Activated CD4-positive, alpha-beta memory T cell treated with anti-CD3 and anti-CD28 coated beads, Interleukin-2, amount 10 ng/mL, durations not matched to agents 7 days and 5 days (primary cell): ENCODE data around the gene SPIN4. TPM values are rescaled to one million over a fixed set of nuclear protein-coding genes. Genes with fewer than 3 reads are reported as not detected.
"Not testable (repeated sequence)": the region's sequence is repeated elsewhere in the genome, so short reads cannot be mapped to it uniquely, and the experiment has no call there.

Experiments used
- CTCF ChIA-PET: fragments of 350-600 bp; sonication (Branson Sonifier 250); formaldehyde crosslinking; loops from one replicate; lab custom pipeline; 2021; ENCODE audit warnings: antibody characterized with exemption, inconsistent platforms; lab: Charles Lee
- POLR2A ChIA-PET: fragments of 350-600 bp; sonication (Branson Sonifier 250); formaldehyde crosslinking; loops from one replicate; lab custom pipeline; 2021; ENCODE audit warnings: antibody characterized with exemption; lab: Charles Lee
- DNase-seq: peaks from one replicate; pipeline ENCODE4 v3.0.0-alpha.2; 2020
- H3K27ac Mint-ChIP-seq: one replicate; pipeline ENCODE4 v1.8.0; 2021; ENCODE audit warnings: mild to moderate bottlenecking, mixed read lengths
- H3K27me3 Mint-ChIP-seq: one replicate; pipeline ENCODE4 v1.8.0; 2021; ENCODE audit warnings: mixed read lengths
- H3K36me3 Mint-ChIP-seq: one replicate; pipeline ENCODE4 v1.8.0; 2021; ENCODE audit warnings: low read depth, mixed read lengths
- H3K4me1 Mint-ChIP-seq: one replicate; pipeline ENCODE4 v1.8.0; 2021; ENCODE audit warnings: mixed read lengths
- H3K4me3 Mint-ChIP-seq: one replicate; pipeline ENCODE4 v1.8.0; 2021; ENCODE audit warnings: mild to moderate bottlenecking, mixed read lengths
- H3K9me3 Mint-ChIP-seq: one replicate; pipeline ENCODE4 v1.8.0; 2021; ENCODE audit warnings: mixed read lengths
- total RNA-seq, 2 experiments: library from RNA; stranded (reverse); gene quantifications; one replicate each; pipeline ENCODE4 v1.2.3, GENCODE V29; 2021

The SPIN4 gene
- 10 to 100 TPM; 10.5 to 10.7 TPM for total RNA-seq

DNA sequence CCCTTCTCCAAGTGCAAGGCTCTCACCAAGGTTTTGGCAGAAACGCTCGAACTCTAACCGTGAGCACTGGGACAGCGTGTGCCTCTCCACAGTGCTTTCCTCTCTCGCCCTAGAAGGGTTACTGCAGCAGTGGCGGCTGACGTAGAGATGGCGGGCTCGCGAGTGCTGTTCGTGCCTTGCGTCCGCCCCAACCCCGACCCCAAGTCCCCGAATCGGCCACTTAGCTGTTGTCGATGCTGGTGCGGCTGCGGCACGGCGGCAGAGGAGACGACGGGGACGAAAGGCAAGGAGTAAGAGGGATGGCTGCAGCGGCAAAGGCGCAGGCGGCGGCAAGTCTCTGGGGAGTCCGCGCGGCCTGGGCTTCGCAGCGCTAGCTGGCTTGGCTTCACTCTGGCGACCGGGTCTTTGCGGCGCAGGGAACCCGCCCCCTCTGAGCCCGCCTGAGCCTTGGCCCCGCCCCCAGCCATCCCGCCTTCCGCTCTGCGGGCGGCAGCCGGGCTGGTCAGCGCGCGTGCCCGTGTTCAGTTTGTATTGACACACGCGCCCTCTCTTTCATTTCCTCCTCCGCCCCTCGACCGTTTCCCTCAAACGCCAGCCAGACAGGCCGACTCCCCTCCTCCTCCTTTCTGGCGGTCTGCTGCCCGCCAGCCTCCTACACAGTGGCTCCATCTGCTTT, at the start of gene SPIN4:
TSS of gene SPIN4 (minus strand) at position 392 of the 676 bp plus-strand sequence. CDS start 513 bp downstream, outside the sequence.
- H3K36me3 Mint-ChIP-seq = peaks cover 5% of the 10 kb centered on the region
- H3K9me3 Mint-ChIP-seq = no peaks in the 10 kb centered on the region
- H3K4me3 Mint-ChIP-seq = peak within 1 kb of the TSS; percentile 94
- no peaks in the 10 kb centered on the region for H3K27me3 Mint-ChIP-seq
- H3K27ac Mint-ChIP-seq = peak within 1 kb of the TSS; percentile 81
- ChIA-PET POLR2A (interaction anchor here (1.0 to 3.9 kb wide), 2 partner anchors 395 to 404 kb away, joined by 3 to 16 read pairs; a partner anchor contains a TSS), CTCF (no interaction called here)
- peak; percentile 78 for DNase-seq
- H3K4me1 Mint-ChIP-seq = peaks cover 23% of the 10 kb centered on the region

DNA sequence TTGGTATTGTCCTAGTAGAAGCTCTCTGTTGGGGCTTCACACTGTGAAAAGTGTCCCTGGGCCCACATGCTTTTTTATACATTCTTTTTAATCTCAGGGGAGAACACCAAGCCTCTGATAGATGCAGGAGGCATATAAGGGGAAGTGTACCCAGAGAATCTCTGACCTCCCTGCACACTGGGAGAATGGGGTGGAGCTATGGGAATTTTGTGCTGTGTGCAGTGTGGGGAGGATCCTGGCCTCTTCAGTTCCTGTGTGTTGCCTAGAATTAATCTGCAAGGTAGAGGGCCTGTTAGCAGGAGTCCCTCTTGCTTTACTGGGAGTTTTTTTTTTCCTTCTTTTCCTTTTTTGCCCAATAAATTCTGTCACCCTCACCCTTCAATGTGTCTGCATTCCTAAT, 49.2 kb upstream of the SPIN4 start:
- Mint-ChIP-seq H3K4me3 (no peak overlapping the region), H3K27ac (no peak overlapping the region), H3K36me3 (no peaks in the 10 kb centered on the region), H3K9me3 (no peaks in the 10 kb centered on the region), H3K27me3 (no peaks in the 10 kb centered on the region), H3K4me1 (no peaks in the 10 kb centered on the region)
- no peak for DNase-seq
- CTCF ChIA-PET = interaction anchor here (0.6 kb wide), 1 partner anchor 213 kb away, joined by 3 read pairs; no protein-coding TSS in a partner anchor
- POLR2A ChIA-PET = no interaction called here

DNA sequence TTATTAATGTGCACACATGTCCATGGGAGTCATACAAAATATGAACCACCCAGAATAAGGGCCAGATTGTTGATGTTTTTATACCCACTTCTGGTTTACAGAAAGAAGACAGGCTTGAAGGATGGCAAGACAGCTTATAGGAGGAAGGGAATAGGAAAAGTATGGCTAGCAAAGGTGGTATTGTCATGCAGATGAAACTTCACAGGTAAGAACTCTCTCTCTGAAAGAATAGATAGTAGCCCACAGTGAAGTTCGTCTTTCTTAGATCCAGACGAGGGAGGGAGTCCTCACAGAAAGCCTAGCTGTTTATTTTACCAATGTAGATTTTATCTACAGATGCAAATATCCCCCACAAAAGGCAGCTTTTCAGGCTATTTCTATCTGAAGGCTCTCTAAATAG, 43.7 kb upstream of the SPIN4 start:
- Mint-ChIP-seq H3K9me3 (no peaks in the 10 kb centered on the region), H3K36me3 (no peaks in the 10 kb centered on the region), H3K27ac (no peak overlapping the region), H3K4me1 (no peaks in the 10 kb centered on the region), H3K4me3 (no peak overlapping the region), H3K27me3 (no peaks in the 10 kb centered on the region)
- no peak for DNase-seq
- ChIA-PET POLR2A (no interaction called here), CTCF (no interaction called here)

DNA sequence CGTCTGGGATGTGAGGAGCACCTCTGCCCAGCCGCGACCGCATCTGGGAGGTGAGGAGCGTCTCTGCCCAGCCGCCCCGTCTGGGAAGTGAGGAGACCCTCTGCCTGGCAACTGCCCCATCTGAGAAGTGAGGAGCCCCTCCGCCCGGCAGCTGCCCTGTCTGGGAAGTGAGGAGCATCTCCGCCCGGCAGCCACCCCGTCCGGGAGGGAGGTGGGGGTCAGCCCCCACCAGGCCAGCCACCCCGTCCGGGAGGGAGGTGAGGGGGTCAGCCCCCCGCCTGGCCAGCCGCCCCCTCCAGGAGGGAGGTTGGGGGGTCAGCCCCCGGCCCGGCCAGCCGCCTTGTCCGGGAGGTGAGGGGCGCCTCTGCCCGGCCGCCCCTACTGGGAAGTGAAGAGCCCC, 42.0 kb upstream of the SPIN4 start:
- H3K4me3 Mint-ChIP-seq, H3K27me3 Mint-ChIP-seq, H3K9me3 Mint-ChIP-seq, CTCF ChIA-PET, POLR2A ChIA-PET, DNase-seq, H3K4me1 Mint-ChIP-seq, H3K36me3 Mint-ChIP-seq, H3K27ac Mint-ChIP-seq: not testable (repeated sequence)

DNA sequence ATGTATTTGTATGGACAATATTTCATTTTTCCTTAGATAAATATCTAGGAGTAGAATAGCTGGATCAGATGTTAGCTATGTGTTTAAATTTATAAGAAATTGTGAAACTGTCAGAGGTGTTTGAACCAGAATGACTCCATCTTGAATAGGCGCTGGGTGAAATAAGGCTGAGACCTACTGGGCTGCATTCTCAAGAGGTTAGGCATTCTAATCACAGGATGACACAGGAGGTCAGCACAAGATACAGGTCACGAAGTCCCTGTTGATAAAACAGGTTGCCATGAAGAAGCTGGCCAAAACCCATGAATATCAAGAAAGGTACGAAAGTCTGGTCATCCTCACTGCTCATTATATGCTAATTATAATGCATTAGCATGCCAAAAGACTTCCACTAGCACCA, 36.3 kb upstream of the SPIN4 start:
- no peak for DNase-seq
- Mint-ChIP-seq H3K4me3 (no peak overlapping the region), H3K9me3 (no peaks in the 10 kb centered on the region), H3K27ac (no peak overlapping the region), H3K27me3 (no peaks in the 10 kb centered on the region), H3K4me1 (no peaks in the 10 kb centered on the region), H3K36me3 (no peaks in the 10 kb centered on the region)
- ChIA-PET CTCF (no interaction called here), POLR2A (no interaction called here)

DNA sequence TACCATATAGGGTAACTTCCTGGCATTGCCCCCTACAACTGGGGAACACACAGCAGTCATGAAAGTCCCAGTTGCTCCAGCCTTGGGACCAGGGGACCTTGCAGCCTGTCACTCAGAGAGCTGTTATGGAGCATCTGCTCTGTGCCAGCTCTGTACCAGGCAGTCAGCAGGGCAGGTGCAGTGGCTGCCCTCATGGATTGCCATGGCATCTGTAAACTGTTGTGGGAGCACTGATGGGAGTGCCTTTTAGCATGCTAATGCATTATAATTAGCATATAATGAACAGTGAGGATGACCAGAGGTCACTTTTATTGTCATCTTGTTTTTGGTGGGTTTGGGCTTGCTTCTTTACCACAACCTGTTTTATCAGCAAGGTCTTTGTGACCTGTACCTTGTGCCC, 33.1 kb upstream of the SPIN4 start:
- H3K27ac Mint-ChIP-seq, H3K4me1 Mint-ChIP-seq, DNase-seq, H3K36me3 Mint-ChIP-seq, H3K27me3 Mint-ChIP-seq, H3K9me3 Mint-ChIP-seq, H3K4me3 Mint-ChIP-seq, CTCF ChIA-PET, POLR2A ChIA-PET: not testable (repeated sequence)

DNA sequence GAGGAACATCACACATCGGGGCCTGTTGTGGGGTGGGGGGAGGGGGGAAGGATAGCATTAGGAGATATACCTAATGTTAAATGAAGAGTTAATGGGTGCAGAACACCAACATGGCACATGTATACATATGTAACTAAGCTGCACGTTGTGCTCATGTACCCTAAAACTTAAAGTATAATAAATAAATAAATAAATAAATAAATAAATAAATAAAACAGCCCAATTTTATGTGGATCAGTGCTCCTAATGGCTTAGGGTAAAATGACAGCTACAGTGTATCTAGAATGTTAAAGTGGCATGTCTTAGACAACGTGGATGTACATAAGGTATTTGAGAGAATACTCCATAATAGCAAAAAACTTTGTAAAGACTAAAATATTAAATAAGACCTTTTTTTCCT, 21.9 kb upstream of the SPIN4 start:
- H3K36me3 Mint-ChIP-seq, DNase-seq, POLR2A ChIA-PET, CTCF ChIA-PET, H3K27me3 Mint-ChIP-seq, H3K4me3 Mint-ChIP-seq, H3K9me3 Mint-ChIP-seq, H3K4me1 Mint-ChIP-seq, H3K27ac Mint-ChIP-seq: not testable (repeated sequence)

DNA sequence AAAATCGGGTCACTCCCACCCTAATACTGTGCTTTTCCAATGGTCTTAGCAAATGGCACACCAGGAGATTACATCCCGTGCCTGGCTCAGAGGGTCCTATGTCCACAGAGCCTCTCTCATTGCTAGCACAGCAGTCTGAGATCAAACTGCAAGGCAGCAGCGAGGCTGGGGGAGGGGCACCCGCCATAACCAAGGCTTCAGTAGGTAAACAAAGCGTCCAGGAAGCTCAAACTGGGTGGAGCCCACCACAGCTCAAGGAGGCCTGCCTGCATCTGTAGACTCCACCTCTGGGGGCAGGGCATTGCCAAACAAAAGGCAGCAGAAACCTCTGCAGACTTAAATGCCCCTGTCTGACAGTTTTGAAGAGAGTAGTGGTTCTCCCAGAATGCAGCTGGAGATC, 16.6 kb upstream of the SPIN4 start:
- CTCF ChIA-PET, POLR2A ChIA-PET, H3K9me3 Mint-ChIP-seq, H3K27ac Mint-ChIP-seq, H3K27me3 Mint-ChIP-seq, H3K36me3 Mint-ChIP-seq, DNase-seq, H3K4me3 Mint-ChIP-seq, H3K4me1 Mint-ChIP-seq: not testable (repeated sequence)

DNA sequence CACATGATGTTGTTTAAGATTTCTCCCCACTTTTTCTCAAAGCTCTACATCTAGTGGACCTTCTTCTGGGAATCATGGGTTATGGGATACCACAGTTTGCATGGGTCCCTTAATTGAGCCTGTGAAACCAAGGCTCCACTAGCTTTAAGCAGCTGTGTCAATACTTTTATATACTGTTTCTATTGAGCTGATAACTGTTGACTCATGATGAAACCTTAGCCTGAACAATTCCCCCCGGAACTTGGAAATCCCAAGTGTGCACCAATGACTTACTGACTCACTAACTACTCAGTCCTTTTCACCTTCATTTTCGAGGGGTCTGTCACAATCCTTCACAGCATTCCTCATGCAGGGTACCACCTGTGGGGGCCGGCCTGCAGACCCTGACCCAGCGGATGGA, 12.7 kb upstream of the SPIN4 start:
- H3K27me3 Mint-ChIP-seq = no peaks in the 10 kb centered on the region
- no peaks in the 10 kb centered on the region for H3K4me1 Mint-ChIP-seq
- H3K4me3 Mint-ChIP-seq = no peak overlapping the region
- H3K36me3 Mint-ChIP-seq = no peaks in the 10 kb centered on the region
- H3K9me3 Mint-ChIP-seq = peaks cover 7% of the 10 kb centered on the region
- ChIA-PET POLR2A (no interaction called here), CTCF (no interaction called here)
- H3K27ac Mint-ChIP-seq = no peak overlapping the region
- DNase-seq = no peak

DNA sequence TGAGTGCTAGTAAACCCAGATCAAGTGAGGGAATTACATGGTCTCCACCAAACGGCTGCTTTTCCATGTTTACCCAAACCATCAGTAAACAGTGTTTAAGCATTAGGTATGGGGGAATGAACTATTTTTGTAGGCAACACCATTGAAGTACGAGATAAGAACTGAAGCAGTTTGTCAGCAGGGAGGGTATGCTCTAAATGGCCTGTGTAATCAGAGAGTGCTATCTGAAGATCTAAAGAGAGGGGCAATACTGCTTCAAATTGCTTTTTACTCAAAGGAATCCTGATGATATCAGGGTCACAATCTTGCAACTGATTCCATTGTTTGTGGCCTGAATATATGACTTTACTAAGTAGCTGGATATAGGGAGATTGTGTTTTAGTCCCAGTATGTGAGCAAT, 10.4 kb upstream of the SPIN4 start:
- H3K4me1 Mint-ChIP-seq = no peaks in the 10 kb centered on the region
- ChIA-PET CTCF (no interaction called here), POLR2A (no interaction called here)
- DNase-seq = no peak
- H3K9me3 Mint-ChIP-seq = peaks cover 7% of the 10 kb centered on the region
- H3K4me3 Mint-ChIP-seq = no peak overlapping the region
- H3K27ac Mint-ChIP-seq = no peak overlapping the region
- no peaks in the 10 kb centered on the region for H3K27me3 Mint-ChIP-seq
- no peaks in the 10 kb centered on the region for H3K36me3 Mint-ChIP-seq

DNA sequence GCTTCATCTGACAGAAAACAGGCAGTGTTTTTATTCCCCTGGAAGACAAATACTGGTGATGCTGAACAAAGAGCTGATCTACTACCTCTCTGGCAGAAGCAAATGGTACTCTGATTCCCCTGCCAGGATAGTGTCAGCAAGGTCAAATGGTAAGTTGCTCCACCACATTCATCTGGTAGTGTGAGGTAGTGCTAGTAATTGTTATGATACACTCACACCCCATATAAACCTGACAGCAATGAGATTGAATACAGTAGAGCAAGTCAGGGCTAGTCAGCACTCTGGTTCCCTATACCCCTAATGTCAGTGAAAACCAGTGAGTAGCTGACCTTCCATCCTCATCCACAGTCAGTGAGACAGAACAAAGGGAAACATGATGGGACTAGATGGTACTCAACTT, 3.4 kb upstream of the SPIN4 start:
- no peak overlapping the region for H3K4me3 Mint-ChIP-seq
- no peaks in the 10 kb centered on the region for H3K27me3 Mint-ChIP-seq
- no peaks in the 10 kb centered on the region for H3K9me3 Mint-ChIP-seq
- no peak overlapping the region for H3K27ac Mint-ChIP-seq
- H3K4me1 Mint-ChIP-seq = peaks cover 16% of the 10 kb centered on the region
- no peak for DNase-seq
- peaks cover 4% of the 10 kb centered on the region for H3K36me3 Mint-ChIP-seq
- POLR2A ChIA-PET = no interaction called here
- CTCF ChIA-PET = no interaction called here

DNA sequence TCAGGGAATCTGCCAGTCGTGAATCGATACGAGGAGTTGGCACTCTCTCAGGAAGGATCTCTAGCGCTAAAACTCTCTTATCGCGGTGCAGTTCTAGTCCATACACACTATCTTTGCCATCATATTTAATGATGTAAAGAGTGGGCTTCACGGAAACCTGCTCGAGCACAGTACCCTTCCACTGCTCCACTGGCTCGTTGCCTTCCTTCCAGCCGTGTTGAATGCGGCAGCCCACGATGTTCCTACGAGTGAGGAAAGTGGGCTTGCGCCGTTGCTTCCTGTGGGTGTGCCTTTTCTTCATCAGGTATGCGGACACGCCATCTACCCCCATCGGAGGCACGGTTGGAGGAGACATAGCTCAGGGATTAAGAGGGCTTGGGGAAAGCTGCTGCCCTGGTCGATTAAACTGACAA, 661 bp downstream of the SPIN4 start:
- Mint-ChIP-seq H3K27ac (peak overlapping the region; percentile 81), H3K36me3 (peaks cover 5% of the 10 kb centered on the region), H3K4me1 (peaks cover 23% of the 10 kb centered on the region), H3K27me3 (no peaks in the 10 kb centered on the region), H3K4me3 (peak overlapping the region; percentile 94), H3K9me3 (no peaks in the 10 kb centered on the region)
- ChIA-PET CTCF (no interaction called here), POLR2A (interaction anchor here (1.0 to 3.9 kb wide), 2 partner anchors 396 to 404 kb away, joined by 3 to 16 read pairs; a partner anchor contains a TSS)
- peak; percentile 31 for DNase-seq

DNA sequence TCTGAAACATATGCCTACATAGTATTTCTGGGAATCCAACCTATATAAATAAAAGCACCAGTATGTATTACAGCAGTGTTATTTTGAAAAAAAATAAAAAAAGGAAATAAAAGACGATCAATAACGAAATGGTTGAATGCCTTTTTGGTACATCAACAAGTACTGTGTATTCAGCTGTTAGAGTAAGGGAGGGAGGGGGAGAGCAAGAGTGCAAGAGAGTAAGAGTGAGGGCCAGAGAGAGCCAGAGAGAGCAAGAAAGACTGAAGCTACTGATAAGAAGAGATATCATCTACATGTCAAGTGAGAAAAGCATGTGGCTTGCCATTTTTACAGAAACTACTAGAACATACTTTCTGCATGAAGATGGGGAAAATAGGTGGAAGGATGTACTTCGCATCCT, 1.8 kb downstream of the SPIN4 start:
- H3K4me3 Mint-ChIP-seq = peak overlapping the region; percentile 94
- H3K27ac Mint-ChIP-seq = no peak overlapping the region
- ChIA-PET POLR2A (interaction anchor here (3.9 kb wide), 1 partner anchor 405 kb away, joined by 16 read pairs; a partner anchor contains a TSS), CTCF (no interaction called here)
- no peaks in the 10 kb centered on the region for H3K9me3 Mint-ChIP-seq
- H3K36me3 Mint-ChIP-seq = peaks cover 5% of the 10 kb centered on the region
- DNase-seq = no peak
- H3K27me3 Mint-ChIP-seq = no peaks in the 10 kb centered on the region
- H3K4me1 Mint-ChIP-seq = peaks cover 23% of the 10 kb centered on the region

DNA sequence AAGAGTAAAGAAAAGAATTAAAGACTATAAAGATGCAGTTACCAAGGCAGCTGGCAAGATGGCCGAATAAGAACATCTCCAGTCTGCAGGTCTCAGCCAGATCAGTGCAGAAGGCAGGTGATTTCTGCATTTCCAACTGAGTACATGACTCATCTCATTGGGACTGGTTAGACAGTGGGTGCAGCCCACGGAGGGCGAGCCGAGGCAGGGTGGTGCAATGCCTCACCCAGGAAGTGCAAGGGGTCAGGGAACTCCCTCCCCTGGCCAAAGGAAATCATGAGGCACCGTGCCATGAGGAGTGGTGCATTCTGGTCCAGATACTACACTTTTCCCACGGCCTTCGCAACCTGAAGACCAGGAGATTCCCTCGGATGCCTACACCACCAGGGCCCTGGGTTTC, 20.5 kb downstream of the SPIN4 start:
- Mint-ChIP-seq H3K36me3 (peaks cover 30% of the 10 kb centered on the region), H3K9me3 (no peaks in the 10 kb centered on the region), H3K4me1 (peaks cover 4% of the 10 kb centered on the region), H3K27ac (no peak overlapping the region), H3K27me3 (no peaks in the 10 kb centered on the region), H3K4me3 (no peak overlapping the region)
- ChIA-PET CTCF (no interaction called here), POLR2A (no interaction called here)
- no peak for DNase-seq
